GM19438 (cell line): ENCODE data around the gene FAM89B.

Source experiments
- ATAC-seq: cut with Tn5 transposase; IDR thresholded peaks from one replicate; pipeline ENCODE4 v1.9.1; 2021; ENCODE audit warnings: low read depth; ENCODE audit not compliant: unreplicated experiment

The FAM89B gene

GRCh38 chr11:65586676-65587075 lies 14.3 kb downstream of the FAM89B start:
- no peak for ATAC-seq

- ATAC-seq: peak; percentile 79
Measured at GRCh38 chr11:65588199-65589054, 16.1 kb downstream of the FAM89B start.

- ATAC-seq: no peak
Measured at GRCh38 chr11:65589444-65590239, 17.3 kb downstream of the FAM89B start.

- ATAC-seq: no peak
Measured at GRCh38 chr11:65590240-65590738, 18.0 kb downstream of the FAM89B start.

GRCh38 chr11:65591939-65592857 lies 19.9 kb downstream of the FAM89B start:
- ATAC-seq: no peak

- ATAC-seq: no peak
Measured at GRCh38 chr11:65592858-65593517, 20.6 kb downstream of the FAM89B start.

GRCh38 chr11:65593518-65594414 lies 21.4 kb downstream of the FAM89B start:
- ATAC-seq: no peak

GRCh38 chr11:65595131-65595530 lies 22.8 kb downstream of the FAM89B start:
- ATAC-seq: no peak

GRCh38 chr11:65595543-65596281 lies 23.4 kb downstream of the FAM89B start, which contains the start of gene KCNK7:
Gene KCNK7, minus strand, starts transcription at chr11:65595800. Its CDS starts 28 bp downstream, at chr11:65595772.
- no peak for ATAC-seq

GRCh38 chr11:65596520-65596919 lies 24.2 kb downstream of the FAM89B start:
- ATAC-seq: no peak

- no peak for ATAC-seq
Measured at GRCh38 chr11:65598258-65598699, 25.9 kb downstream of the FAM89B start.

GRCh38 chr11:65599216-65599954 lies 27.0 kb downstream of the FAM89B start:
- ATAC-seq: no peak

- no peak for ATAC-seq
Measured at GRCh38 chr11:65599955-65600246, 27.6 kb downstream of the FAM89B start.

GRCh38 chr11:65604258-65604657 lies 31.9 kb downstream of the FAM89B start:
- no peak for ATAC-seq

- no peak for ATAC-seq
Measured at GRCh38 chr11:65606876-65607613, 34.7 kb downstream of the FAM89B start.

- no peak for ATAC-seq
Measured at GRCh38 chr11:65607614-65608426, 35.5 kb downstream of the FAM89B start.
